SIG-M5 treated with dmso at 0.1 percent for 504 hours (cell line): ENCODE data around the gene FAM228A.
"Not testable (repeated sequence)": the region's sequence is repeated elsewhere in the genome, so short reads cannot be mapped to it uniquely, and the experiment has no call there.

ENCODE experiments used
- DNase-seq: peaks from one replicate; lab custom pipeline; 2025; ENCODE audit not compliant: unreplicated experiment; lab: John Stamatoyannopoulos, UW

Gene FAM228A

GRCh38 chr2:24190503-24190902, 15.7 kb downstream of the FAM228A start:
- no peak for DNase-seq

DNA sequence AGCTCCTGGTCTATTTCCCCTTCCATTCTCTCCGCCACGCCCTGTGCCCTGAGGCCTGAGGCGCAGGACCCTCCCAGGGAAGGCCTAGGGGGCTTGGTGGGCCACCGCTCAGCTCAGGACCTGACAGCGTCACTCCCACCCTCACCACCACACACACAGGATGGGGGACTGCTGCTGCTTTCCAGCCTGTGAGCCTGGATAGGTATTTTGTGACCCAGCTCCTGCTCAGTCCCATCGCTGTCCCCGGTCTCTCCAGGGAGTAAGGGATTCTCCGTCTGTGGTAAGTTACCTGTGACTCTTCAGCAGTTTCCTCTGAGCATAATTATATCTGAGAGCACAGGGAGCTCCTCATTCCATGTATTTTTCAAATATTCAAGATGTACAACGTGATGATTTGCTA, 16.3 kb downstream of the FAM228A start:
- no peak for DNase-seq

GRCh38 chr2:24191848-24192247, 17.0 kb downstream of the FAM228A start:
- DNase-seq, result no peak

GRCh38 chr2:24197213-24197612, 22.4 kb downstream of the FAM228A start:
- not testable (repeated sequence) for DNase-seq

DNA sequence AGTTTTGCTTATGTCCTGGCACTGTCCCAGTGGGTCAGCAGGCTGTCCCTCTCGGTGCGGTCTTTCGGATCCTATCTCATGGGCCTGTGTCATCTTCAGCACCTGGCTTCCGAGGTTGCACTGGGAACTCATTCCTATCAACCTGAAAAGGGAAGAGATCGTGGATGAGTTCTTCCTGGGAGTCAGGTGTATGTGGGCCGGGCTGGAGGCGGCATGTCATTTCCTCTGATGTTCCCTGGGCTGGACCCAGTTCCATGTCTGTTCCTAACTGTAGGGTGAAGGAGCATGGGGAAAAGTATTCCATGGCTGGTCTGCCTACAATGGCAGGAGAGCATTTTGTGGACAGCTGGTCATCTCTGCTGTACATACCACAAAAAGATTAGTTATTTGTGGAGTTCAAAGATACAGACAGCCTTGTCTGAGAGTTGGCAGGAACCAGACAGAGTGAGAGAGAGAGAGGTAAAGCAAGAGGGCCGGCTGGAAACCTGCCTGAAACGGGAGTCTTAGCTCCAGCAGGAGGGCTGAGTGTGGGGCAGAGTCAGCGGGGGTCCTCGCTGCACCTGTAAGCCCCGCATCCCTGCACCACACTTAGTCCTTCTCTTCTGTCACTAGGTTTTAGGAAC, 25.2 kb downstream of the FAM228A start:
- no peak for DNase-seq

DNA sequence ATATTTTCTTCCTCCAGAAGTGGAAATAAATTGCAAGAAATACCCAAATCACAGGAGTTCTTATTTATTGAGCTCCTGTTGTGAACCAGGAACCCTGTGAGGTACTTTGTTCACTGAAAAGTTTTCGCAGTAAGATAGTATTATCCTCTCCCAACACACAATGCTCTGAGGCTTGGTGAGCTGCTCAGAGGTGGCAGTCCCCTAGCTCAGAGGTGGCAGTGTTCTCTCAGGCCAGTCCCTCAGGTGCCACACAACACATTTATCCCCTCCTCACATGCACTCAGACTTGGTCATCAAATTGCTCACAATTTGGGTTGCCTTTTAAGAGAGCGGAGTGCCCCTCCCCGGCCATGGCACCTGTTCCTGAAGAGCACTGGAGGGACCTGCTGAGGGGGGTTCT, 25.9 kb downstream of the FAM228A start:
- no peak for DNase-seq

- no peak for DNase-seq
Observed at GRCh38 chr2:24203029-24203786, 28.4 kb downstream of the FAM228A start.

GRCh38 chr2:24203787-24204150, 28.9 kb downstream of the FAM228A start:
- no peak for DNase-seq

GRCh38 chr2:24204505-24204904, 29.7 kb downstream of the FAM228A start:
- DNase-seq, result no peak

DNA sequence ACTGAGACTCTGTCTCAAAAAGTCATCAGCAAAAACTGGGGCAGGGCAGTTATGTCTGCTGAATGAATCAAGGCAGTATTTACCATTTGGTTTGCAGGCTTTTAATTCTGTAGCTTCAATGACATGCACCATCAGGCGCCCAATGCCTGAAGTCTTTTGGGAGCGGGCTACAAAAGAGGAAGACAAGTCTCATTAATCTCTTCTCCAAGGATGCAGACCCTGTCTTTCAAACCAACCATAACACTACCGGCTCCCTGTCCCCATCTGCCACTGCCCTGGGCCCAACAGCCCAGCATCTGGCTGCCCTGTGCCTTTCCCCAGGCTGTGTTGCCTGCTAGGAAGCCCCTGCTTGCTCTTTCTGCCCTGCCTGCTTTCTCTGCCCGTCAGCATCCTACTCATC, 30.3 kb downstream of the FAM228A start:
- DNase-seq, result no peak

- no peak for DNase-seq
Observed at GRCh38 chr2:24206242-24206641, 31.4 kb downstream of the FAM228A start.

DNA sequence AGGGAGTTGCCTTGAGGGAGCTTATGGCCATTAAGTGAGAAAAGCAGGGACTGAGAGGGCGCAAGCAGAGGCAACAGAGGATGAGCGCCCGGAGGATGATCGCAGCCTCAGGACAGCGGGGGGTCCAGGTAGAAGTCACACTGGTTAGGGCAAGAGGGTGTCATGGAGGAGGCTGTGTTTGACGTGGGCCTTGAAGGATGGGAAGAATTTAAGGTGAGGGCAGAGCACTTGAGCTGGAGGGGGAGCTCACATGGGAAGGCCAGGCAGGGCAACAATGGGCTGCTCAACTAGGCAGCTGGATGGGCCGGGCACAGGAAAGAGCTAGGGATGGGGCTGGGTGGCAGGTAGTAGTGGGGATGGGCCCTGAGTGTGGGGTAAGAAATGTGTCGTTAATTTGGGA, 31.9 kb downstream of the FAM228A start:
- DNase-seq, result no peak

DNA sequence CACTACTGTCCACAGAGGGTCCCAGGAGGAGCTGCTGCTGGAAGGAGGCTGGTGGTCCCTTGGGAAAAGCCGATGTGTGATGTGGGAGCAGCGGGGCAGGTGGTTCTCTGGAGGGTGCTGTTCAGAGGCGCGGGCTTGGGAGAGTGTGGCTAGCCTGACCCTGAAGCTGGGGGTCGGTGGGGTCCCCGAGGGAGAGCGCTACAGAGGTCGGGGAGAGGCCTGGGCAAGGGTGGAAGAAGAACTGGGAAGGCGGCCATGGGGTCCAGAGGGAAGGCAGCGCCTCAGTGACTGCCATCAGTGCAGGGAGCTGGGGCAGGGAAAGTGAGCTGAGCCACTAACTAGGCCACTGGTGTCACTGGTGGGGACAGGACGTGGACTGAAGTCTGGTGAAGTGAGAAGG, 32.5 kb downstream of the FAM228A start:
- DNase-seq, result no peak

DNA sequence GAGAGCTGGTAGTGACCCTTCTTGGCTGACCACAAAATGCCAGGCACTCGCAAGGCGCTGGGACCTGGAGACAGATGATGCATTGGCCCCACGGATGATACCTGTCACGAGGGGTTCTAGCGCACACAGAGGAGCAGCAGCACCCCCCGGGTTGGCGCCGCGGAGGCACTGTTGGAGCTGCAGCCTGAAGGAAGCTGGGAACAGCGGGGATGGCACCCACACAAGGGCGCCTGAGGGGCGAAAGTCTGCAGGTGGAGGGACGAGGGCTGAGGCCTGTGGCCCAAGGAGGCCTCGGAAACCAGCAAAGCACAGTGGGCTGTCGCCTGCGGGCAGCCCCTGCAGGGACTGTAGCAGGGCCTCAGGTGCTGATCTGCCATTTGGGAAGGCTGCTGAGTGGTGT, 33.6 kb downstream of the FAM228A start:
- DNase-seq, result no peak

DNA sequence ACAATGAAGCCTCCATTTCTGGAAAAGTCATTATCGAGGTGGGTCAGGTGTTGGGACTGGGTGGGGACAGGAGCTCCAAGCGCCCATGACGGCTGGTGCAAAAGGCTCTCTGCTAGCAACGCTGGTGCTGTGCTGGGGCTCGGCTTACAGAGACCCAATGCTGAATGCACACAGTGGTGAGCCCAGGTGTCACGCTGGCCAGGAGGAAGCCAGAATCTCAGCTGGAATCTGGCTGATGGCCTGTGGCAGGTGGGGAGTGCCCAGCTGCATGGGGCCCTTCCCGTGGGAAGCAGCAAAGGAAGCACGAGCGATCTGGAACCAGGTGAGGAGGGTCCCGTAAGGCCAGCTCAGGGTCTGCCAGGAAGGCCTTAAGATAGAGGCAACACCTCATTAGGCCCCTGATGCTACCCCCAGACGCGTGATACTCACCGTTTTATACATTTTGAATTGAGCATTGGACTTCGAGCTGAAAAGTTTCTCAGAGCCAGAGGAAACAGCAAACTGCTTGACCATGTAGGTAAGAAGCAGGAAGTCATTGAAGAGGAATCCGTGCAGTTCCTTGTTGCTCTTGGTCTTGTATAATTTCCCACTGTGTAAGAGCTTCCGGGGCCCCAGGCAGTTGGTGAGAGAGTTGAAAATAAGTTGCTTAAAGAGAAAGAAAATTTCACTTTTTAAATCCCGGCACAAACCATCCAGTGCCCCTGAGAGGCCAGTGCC, 34.7 kb downstream of the FAM228A start:
- DNase-seq, result no peak

DNA sequence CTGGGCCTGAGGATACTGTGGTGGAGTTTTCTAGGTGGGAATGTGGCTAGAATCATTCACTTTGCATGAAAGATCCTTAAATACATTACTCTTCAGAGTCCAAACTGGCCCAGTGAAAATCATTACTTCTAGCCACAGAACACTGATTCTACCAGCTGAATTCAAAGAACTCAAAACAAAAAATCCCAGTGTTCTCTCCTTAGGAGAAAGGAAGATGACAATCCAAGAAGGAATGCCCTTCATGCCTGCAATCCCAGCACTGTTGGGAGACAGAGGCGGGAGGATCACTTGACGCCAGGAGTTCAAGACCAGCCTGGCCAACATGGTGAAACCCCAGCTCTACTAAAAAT, 35.2 kb downstream of the FAM228A start:
- no peak for DNase-seq

- no peak for DNase-seq
Observed at GRCh38 chr2:24210723-24211122, 35.9 kb downstream of the FAM228A start.

- DNase-seq, result no peak
Observed at GRCh38 chr2:24211408-24211807, 36.6 kb downstream of the FAM228A start.

GRCh38 chr2:24214880-24215279, 40.0 kb downstream of the FAM228A start:
- DNase-seq, result no peak

DNA sequence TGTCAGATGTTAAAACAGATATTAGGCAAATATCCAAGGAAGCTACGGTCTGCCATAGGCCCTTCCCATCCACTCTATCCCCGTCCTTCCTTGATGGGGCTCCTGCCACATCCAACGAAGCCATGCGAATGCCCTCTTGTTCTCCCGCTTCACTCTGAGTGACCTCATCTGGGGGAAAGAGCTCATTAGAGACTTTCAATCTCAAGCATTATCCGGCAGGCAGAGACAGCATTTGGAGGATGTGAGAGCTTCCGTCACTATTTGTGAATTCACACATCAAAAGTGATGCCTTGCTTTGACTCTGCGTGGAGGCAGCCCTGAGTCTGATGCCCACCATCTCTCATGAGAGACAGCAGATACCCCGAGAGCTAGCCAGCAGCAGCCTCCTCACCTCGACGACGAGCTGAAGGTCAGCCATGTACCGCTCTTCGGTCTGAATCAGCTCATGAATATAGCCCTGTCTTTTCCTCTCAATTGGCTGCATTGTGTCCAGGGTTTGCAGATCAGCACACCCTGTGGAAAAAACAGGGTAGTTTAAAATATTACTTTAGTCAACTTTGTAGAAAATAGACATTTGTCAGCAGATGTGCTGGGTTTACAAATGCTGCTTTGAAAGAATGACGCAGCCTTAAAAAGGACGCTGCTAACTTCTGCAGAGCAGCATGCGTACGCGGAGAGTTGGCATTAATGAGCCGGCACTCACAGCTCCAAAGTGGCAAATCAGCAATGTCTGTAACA, 45.9 kb downstream of the FAM228A start:
- DNase-seq, result no peak

GRCh38 chr2:24221343-24222050, 46.6 kb downstream of the FAM228A start:
- no peak for DNase-seq
